Suprapubic skin (tissue), 4 donors: ENCODE measurements around the gene TMCO2. TPM values are rescaled to one million over a fixed set of nuclear protein-coding genes. Genes with fewer than 3 reads are reported as not detected.
"Not testable (repeated sequence)": the region's sequence is repeated elsewhere in the genome, so short reads cannot be mapped to it uniquely, and the experiment has no call there.

Experiments
- DNase-seq, 2 donors: peaks; one replicate each; pipeline ENCODE4 v3.0.0-alpha.2; 2019; ENCODE audit warnings: low spot score in 2 of 2
- H3K27ac ChIP-seq: fragments of 200-600 bp; sonication (generic); one replicate; pipeline ENCODE4 v1.5.1; 2019
- H3K27me3 ChIP-seq: fragments of 200-600 bp; sonication (generic); one replicate; pipeline ENCODE4 v1.5.1; 2019
- H3K36me3 ChIP-seq: fragments of 200-600 bp; sonication (generic); one replicate; pipeline ENCODE4 v1.5.1; 2019
- H3K4me1 ChIP-seq: fragments of 200-600 bp; sonication (generic); one replicate; pipeline ENCODE4 v1.5.1; 2019
- H3K4me3 ChIP-seq: fragments of 200-600 bp; sonication (generic); one replicate; pipeline ENCODE4 v1.5.1; 2019; ENCODE audit warnings: mild to moderate bottlenecking
- H3K9me3 ChIP-seq: fragments of 200-600 bp; sonication (generic); one replicate; pipeline ENCODE4 v1.5.1; 2019
- EP300 ChIP-seq: sonication (generic); formaldehyde crosslinking; IDR thresholded peaks from one replicate; pipeline ENCODE4 v1.6.1; 2017; ENCODE audit warnings: antibody characterized with exemption
- POLR2A ChIP-seq, 2 donors: fragments of 450-650 bp; IDR thresholded peaks; one replicate each; pipeline ENCODE4 v1.6.1; 2017; ENCODE audit warnings: antibody characterized with exemption in 2 of 2, mild to moderate bottlenecking in 2 of 2, moderate library complexity in 2 of 2
- POLR2AphosphoS5 ChIP-seq, 3 donors: sonication (generic); formaldehyde crosslinking; IDR thresholded peaks; one replicate each; pipeline ENCODE4 v1.6.1; 2017; ENCODE audit warnings: antibody characterized with exemption in 3 of 3
- WGBS: methylation state at CpG from one replicate; pipeline ENCODE4 v1.1.5; 2018; 5-methylcytosine and 5-hydroxymethylcytosine counted together
- total RNA-seq, 4 donors: library from RNA; depleted of rRNA; stranded (reverse); fragments of >200 nt; gene quantifications; one replicate each; pipeline ENCODE4 v1.1.0, GENCODE V29; 2016
- TF ChIP-seq, protein P1 (sequence below), 2 donors: fragments of 200-600 bp in 1 of 2; fragments of 450-650 bp in 1 of 2; sonication (generic) in 1 of 2; IDR thresholded peaks; one replicate each; pipeline ENCODE4 v1.5.1; 2016 to 2019; ENCODE audit warnings: antibody characterized with exemption in 2 of 2, mild to moderate bottlenecking in 1 of 2, moderate library complexity in 1 of 2

TMCO2 gene
- total RNA-seq, 4 donors from 2014 or later, result not detected

DNA sequence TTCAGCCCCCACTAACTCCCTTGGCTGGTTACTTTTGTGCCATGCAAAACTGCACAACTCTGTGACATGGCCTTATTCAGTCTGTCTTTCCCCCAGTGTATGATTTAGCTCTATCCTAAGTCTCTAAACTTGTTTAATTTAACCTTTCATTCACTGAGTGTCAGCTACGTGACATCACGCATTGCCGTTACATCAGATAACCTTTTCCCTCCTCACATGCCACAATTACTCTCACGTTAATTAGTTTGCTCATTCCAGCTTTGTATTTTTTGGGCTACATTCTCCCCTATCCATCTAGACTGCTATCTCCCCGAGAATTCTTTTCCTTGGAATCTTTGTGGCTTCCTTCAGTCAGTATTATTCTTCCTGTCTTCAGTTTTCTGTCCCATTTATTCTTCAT lies 29.4 kb upstream of the TMCO2 start:
- no peak for DNase-seq

GRCh38 chr1:40221471-40221905 lies 26.2 kb upstream of the TMCO2 start:
- H3K9me3 ChIP-seq, H3K4me3 ChIP-seq, H3K27me3 ChIP-seq, H3K4me1 ChIP-seq, H3K27ac ChIP-seq, DNase-seq: not testable (repeated sequence)
- WGBS, result 95% methylated on average over 18 of the region's 18 CpGs
- H3K36me3 ChIP-seq, result peaks cover 10% of the 10 kb centered on the region

More for the DNA sequence above, 29.4 kb upstream of the TMCO2 start:
- Histone ChIP-seq H3K27me3 (no peaks in the 10 kb centered on the region), H3K9me3 (no peaks in the 10 kb centered on the region), H3K36me3 (peaks cover 9% of the 10 kb centered on the region), H3K27ac (no peak overlapping the region), H3K4me3 (no peak overlapping the region), H3K4me1 (no peaks in the 10 kb centered on the region)
- TF ChIP-seq, protein P1, sequence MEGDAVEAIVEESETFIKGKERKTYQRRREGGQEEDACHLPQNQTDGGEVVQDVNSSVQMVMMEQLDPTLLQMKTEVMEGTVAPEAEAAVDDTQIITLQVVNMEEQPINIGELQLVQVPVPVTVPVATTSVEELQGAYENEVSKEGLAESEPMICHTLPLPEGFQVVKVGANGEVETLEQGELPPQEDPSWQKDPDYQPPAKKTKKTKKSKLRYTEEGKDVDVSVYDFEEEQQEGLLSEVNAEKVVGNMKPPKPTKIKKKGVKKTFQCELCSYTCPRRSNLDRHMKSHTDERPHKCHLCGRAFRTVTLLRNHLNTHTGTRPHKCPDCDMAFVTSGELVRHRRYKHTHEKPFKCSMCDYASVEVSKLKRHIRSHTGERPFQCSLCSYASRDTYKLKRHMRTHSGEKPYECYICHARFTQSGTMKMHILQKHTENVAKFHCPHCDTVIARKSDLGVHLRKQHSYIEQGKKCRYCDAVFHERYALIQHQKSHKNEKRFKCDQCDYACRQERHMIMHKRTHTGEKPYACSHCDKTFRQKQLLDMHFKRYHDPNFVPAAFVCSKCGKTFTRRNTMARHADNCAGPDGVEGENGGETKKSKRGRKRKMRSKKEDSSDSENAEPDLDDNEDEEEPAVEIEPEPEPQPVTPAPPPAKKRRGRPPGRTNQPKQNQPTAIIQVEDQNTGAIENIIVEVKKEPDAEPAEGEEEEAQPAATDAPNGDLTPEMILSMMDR (IDR thresholded peaks at IDR 0.05), result no peak
- TF ChIP-seq POLR2AphosphoS5 (IDR thresholded peaks at IDR 0.05), result no peak
- 97% methylated on average over 5 of the region's 5 CpGs for WGBS

GRCh38 chr1:40221977-40222772 lies 25.6 kb upstream of the TMCO2 start:
- Histone ChIP-seq H3K9me3 (no peaks in the 10 kb centered on the region), H3K27me3 (no peaks in the 10 kb centered on the region), H3K27ac (no peak overlapping the region), H3K36me3 (peaks cover 11% of the 10 kb centered on the region), H3K4me3 (no peak overlapping the region), H3K4me1 (no peaks in the 10 kb centered on the region)
- DNase-seq, result no peak
- no peak for TF ChIP-seq EP300
- TF ChIP-seq POLR2AphosphoS5 (IDR thresholded peaks at IDR 0.05), result no peak
- TF ChIP-seq, protein P1 (IDR thresholded peaks at IDR 0.05), result no peak
- no peak for TF ChIP-seq POLR2A (IDR thresholded peaks at IDR 0.05)
- 88% methylated on average over 3 of the region's 3 CpGs for WGBS

DNA sequence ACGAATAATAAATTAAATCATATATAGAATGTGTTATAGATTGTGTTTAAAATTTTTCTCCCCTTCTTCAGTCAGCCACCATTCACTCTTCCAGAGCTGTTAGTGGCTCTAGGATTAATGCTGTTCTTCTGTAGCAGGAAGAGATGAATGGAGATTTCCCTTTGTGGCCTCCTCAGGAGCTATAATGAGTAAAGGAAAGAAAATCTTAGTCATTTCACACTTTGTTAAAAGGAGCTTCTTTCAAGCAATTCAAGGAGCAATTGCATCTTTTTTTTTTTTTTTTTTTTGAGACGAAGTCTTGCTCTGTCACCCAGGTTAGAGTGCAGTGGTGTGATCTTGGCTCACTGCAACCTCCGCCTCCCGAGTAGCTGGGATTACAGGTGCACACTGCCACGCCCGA lies 23.7 kb upstream of the TMCO2 start:
- peaks cover 11% of the 10 kb centered on the region for H3K36me3 ChIP-seq
- WGBS, result 90% methylated on average over 6 of the region's 6 CpGs
- no peak for DNase-seq

DNA sequence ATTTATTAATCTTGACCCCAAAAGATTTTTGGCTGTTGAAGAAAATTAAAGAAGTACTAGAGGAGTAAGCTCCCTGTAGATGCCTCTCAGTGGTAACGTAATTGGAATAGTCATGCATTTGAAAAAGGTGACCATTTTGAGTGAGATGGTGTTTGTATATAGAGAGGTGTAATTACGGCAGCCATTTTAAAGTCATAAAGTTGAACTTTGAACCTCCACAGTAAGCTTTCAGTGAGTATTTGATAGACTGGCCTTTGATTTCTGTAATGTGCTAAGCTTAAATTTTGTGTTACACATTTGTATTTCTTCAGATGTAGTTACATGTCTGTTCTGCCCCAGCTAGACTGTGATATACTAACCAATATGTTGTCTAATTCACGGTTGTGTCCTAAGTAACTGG lies 21.5 kb upstream of the TMCO2 start:
- Histone ChIP-seq H3K4me1 (no peaks in the 10 kb centered on the region), H3K4me3 (no peak overlapping the region), H3K36me3 (peaks cover 20% of the 10 kb centered on the region), H3K27ac (no peak overlapping the region), H3K9me3 (no peaks in the 10 kb centered on the region), H3K27me3 (no peaks in the 10 kb centered on the region)
- 93% methylated on average over 3 of the region's 3 CpGs for WGBS
- TF ChIP-seq, protein P1 (IDR thresholded peaks at IDR 0.05), result no peak
- TF ChIP-seq POLR2A (IDR thresholded peaks at IDR 0.05) (no peak), POLR2AphosphoS5 (IDR thresholded peaks at IDR 0.05) (no peak)
- DNase-seq, result no peak

More for the DNA sequence above, 23.7 kb upstream of the TMCO2 start:
- Histone ChIP-seq H3K27me3 (no peaks in the 10 kb centered on the region), H3K4me3 (no peak overlapping the region), H3K9me3 (no peaks in the 10 kb centered on the region), H3K4me1 (no peaks in the 10 kb centered on the region), H3K27ac (no peak overlapping the region)
- TF ChIP-seq EP300 (no peak), POLR2A (IDR thresholded peaks at IDR 0.05) (no peak), POLR2AphosphoS5 (IDR thresholded peaks at IDR 0.05) (no peak)
- TF ChIP-seq, protein P1 (IDR thresholded peaks at IDR 0.05), result no peak

- Histone ChIP-seq H3K9me3 (no peaks in the 10 kb centered on the region), H3K4me1 (no peaks in the 10 kb centered on the region), H3K27ac (no peak overlapping the region), H3K36me3 (peaks cover 66% of the 10 kb centered on the region), H3K4me3 (no peak overlapping the region), H3K27me3 (no peaks in the 10 kb centered on the region)
- no peak for DNase-seq
- 85% methylated on average over 4 of the region's 4 CpGs for WGBS
- TF ChIP-seq POLR2A (IDR thresholded peaks at IDR 0.05) (no peak), EP300 (no peak), POLR2AphosphoS5 (IDR thresholded peaks at IDR 0.05) (no peak)
- TF ChIP-seq, protein P1 (IDR thresholded peaks at IDR 0.05), result no peak
These were observed 15.3 kb upstream of the TMCO2 start for GRCh38 chr1:40232444-40232843.
